Stimulated activated CD4-positive, alpha-beta T cell treated with anti-CD3 and anti-CD28 coated beads, Interleukin-4, amount 100 ng/mL, for 4 hours (primary cell): ENCODE measurements around the gene MTX2.
"Not testable (repeated sequence)": the region's sequence is repeated elsewhere in the genome, so short reads cannot be mapped to it uniquely, and the experiment has no call there.

Experiments
- DNase-seq, 2 experiments: peaks; one replicate each; pipeline ENCODE4 v3.0.0-alpha.2; 2020

The MTX2 gene

DNA sequence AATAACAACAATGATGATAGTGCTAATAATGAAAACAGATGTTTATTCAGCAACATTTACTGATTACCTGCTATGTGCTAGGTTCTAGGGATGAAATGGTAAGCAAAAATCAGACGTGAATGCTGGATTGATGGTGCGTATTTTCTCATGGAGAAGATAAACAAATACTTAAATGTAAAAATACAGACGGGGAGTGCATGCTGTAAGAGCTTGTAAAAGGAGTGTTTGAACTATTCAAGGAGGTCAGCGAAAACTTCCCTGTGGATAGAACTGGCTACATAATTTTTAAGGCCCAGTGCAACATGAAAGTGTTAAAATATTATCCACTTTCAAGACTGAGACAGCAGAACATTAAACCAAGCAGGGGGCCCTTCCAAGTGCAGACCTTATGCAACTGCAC lies 22.1 kb downstream of the MTX2 start:
- DNase-seq: no peak

DNA sequence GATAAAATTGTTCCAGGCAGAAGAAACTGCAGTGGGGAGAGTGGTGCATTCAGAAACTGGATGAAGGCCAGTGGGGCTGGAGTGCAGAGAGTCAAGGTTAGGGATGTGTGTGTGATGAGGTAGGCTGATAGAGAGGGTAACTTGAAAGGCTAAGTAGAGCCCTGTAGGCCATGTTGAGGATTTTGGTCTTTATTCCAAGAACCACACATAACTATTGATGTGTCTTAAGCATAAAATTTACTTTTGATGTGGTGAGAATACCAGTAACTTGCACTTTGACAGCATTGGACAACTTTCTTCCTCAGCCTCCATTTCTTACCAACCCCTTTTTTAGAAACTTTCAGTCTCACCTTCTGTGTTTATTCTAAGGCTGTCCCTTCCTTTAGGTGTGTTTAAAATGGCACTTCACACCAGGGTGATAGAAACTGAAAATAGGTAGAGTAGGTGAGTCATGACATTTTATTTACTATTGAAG lies 22.6 kb downstream of the MTX2 start:
- no peak for DNase-seq

GRCh38 chr2:176292608-176293007 lies 23.4 kb downstream of the MTX2 start:
- DNase-seq: no peak

DNA sequence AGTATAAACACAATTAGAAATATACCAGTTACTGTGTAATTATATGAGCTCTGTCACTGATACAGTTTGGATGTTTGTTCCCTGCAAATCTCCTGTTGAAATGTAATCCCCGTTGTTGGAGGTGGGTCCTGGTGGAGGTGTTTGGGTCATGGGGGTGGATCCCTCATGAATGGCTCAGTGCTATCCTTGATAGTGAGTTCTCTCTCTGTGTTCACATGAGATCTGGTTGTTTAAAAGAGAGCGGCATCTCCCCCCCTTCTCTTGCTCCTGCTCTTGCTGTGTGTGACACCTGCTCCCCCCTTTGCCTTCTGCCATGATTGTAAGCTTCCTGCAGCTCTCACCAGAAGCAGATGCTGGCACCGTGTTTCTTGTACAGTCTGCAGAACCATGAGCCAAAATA lies 24.1 kb downstream of the MTX2 start:
- no peak for DNase-seq

DNA sequence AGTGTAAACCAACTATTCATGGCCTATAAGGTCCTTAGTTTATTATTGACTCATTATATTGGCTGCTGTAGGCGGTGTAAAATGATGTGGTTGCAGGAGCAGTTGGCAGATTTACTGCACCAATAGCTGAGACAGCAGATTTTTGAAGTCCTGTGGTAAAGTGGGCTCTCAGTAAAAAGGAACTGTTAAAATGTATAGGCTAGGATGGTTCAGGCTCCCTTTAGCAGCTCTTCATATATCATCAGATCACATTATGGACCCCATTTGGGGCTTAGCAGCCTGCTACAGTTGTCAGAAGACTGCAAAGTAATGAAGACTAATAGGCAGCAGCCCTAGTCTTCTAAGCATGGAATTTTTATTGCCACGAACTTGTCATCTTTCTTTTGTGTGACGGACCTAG lies 27.8 kb downstream of the MTX2 start:
- no peak for DNase-seq

DNA sequence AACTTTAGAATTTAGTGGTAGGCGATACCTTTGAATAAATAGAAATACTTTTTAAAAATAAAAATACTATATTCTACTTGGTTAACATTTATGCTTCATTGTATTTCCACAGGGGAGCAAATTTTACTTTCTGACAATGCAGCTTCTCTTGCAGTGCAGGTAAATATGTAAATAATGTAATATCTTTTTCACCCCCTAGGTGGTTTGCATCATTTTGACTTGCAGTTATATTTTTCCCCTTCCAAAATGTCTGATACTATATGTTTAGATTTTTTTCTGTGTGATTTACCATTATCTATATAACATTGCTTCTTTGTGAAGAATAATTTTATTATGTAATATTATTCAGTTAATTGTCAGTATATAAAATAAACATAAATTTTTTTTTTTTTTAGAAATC lies 28.5 kb downstream of the MTX2 start:
- no peak for DNase-seq

GRCh38 chr2:176306020-176306419 lies 36.8 kb downstream of the MTX2 start:
- not testable (repeated sequence) for DNase-seq

DNA sequence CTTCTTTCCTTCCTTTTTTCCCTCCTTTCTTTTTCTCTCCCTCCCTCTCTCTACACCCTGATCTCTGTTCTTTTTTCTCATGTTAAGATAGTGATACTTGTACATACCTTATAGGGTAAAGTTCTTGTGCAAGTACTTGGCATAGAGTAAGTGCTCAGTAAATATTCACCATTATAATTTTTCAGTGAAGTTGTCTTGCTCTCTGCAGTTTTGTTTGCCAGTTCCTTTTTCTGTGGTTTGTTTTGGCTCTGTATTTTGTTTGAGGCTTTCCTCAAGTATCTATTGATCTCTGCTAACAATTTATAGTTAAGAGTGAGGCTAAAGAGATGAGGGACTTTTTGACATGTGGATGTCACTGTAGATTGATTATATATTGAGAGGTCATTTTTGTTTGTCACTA lies 48.0 kb downstream of the MTX2 start:
- DNase-seq: no peak

DNA sequence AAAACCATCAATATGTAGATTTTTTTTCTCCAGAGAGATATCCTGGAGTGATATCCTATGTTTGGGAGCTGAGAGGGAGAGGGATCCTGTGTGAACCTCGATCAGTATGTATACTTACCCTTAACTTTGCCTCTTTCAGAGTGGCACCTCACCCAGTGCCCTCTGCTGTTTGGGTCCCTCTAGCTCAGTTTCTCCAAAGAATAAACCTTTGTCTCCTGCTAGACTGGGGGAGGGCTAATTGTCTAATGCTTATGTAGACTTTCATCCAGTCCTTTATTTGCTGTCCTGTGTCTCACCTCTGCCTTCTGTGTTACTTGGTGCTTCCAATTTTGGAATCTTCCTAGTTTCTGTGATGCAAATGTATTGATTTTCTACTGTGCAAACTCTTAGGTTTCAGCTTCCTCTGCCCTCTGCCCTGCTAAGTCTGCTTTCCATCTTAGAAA lies 48.4 kb downstream of the MTX2 start:
- DNase-seq: no peak

DNA sequence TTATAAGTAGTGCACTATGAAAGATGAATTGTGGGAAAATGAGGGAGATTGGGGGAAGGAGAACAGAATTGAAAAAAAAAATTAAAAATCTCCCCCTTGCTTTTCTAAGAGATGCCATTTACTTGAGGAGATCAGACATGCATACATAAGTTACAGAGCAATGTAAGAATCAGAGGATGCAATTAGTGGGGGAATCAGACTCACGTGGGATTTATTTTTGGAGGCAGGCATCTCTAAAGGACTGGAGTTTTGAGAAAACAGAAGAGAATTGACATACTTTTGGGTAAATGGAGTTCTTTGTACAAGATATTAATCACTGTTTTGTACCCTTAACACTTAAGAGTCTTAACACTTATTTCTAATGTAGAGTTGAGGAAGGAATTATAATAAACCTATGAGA lies 52.7 kb downstream of the MTX2 start:
- DNase-seq: no peak

DNA sequence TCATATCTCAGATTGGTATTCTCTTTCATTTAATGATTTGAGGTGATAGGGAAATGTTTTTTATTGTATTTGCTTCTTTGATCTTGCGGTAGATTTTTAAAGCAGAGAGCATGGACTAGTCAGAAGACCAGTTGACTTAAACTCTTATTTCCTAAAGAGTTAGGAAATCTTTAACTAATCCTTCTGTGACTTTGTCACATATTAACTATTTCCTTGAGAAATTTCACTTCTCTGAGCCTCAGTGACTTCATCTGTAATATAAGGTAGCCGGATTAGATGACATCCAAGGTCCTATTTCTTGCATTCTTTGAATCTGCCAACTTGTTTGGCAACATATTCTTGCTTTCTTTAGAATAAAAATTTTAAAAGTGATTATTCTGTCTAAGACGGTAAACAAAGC lies 55.6 kb downstream of the MTX2 start:
- no peak for DNase-seq

DNA sequence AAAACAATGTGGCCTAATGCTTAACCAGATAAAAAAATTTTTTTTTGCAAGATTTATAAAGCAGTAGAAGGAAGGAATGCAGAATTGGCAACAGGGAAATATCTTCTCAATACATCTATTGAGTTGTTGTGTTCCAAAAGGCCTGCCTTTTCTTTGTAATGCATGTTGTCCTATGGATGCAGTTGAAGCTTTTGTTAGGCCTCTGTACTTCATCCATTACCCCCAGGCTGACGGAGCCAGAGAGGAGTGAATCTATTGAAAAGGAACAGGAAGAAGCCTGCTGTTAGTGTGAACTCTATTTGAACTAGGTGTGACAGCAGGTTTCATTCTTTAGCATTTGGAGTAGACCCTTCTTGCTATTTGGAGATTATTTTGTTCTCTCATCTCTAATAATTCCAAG lies 56.5 kb downstream of the MTX2 start:
- no peak for DNase-seq

GRCh38 chr2:176328149-176328548 lies 58.9 kb downstream of the MTX2 start:
- no peak for DNase-seq

DNA sequence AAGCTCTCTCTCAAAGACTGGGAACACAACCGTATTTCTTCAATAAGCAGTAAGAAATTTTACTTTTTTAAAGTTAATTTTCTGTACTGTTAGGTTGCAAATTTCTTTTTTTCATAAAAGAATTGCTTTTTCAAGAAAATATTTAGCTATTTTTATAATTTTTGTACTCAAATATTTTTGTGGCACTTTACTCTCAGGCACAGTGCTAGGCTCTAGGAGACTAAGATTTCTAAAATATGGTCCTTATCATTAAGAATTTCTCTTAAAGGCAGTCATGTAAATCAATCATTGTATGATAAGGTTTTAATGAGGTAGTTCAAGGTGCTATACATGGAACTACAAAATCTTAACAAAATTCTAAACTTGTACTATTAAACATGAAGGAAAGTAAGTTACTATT lies 61.4 kb downstream of the MTX2 start:
- DNase-seq: no peak

GRCh38 chr2:176331646-176332045 lies 62.4 kb downstream of the MTX2 start:
- no peak for DNase-seq

DNA sequence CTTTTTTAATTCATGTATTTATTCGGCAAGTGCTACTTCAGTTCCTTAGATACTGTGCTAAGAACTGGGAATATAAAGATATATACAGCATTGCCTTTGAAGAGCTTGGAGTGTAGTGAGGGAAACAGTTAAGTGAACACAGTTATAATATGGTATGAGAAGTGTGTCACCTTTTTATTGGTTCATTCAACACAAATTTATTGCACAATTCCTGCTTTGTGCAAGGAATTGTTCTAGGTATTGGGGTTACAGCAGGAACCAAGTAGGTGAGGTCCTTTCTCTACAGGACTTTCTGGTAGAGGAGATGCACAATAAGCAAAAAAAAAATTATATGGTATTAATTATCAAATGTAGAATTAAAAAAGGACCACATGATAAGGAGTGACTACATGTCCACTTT lies 65.5 kb downstream of the MTX2 start:
- no peak for DNase-seq

- DNase-seq: no peak
Measured at GRCh38 chr2:176338395-176338794, 69.2 kb downstream of the MTX2 start.

GRCh38 chr2:176339208-176339607 lies 70.0 kb downstream of the MTX2 start:
- no peak for DNase-seq

DNA sequence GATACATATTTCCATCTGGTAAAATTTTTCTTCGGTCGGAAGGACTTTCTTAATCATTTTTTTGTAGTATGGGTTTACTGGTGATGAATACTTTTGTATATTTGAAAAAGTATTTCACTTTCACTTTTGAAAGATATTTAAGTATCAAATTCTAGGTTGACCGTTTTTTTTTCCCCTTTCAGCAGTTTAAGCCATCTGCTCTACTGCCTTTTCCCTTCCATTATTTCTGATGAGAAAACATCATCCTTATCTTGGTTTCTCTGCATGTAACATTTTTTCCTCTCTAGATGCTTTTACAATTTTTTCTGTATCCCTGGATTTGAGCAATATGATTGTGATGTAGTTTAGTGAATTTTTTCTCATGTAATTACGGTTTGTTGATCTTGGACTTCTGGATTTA lies 87.0 kb downstream of the MTX2 start:
- DNase-seq: no peak

DNA sequence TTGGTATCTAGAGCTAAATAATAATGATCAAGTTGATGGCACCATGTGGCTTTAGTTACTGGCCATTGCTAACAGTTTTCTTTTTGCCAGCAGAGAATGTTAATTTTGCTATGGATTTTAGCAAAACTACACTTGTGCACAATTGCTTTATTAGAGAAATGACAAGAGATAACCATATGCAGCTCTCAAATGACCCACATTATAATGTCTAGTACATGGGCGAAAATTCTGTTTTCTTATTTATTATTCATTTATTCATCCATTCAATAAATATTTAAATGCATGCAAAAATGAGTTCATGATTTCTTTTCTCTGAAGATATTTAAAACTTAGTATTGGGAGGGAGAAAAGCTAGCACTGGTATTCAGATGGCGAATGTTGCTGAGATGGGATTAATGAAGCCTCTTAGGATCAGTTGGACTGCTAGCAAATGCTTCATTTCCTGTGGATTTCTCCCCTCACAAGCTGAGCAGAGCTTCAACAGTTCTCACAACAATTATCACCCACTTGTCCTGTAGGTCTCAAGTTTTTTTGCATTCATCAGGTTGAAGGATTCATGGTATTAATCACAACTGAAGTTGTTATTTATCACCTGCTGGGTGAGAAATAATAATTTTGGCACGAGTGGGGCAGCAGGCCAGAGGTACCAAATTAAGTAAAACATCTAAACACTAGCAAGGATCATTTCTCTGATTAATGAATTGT lies 95.2 kb downstream of the MTX2 start:
- DNase-seq: no peak

DNA sequence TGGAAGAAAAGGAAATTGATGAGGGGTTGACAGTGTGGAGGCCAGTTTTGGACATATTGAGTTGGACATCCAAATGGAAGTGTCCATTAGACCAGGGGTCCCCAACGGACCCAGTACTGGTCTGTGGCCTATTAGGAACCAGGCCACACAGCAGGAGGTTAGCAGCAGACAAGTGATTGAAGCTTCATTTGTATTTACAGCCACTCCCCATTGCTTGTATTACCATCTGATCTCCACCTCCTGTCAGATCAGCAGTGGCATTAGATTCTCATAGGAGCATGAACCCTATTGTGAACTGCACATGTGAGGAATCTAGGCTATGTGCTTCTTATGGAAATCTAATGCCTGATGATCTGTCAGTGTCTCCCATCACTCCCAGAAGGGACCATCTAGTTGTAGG lies 99.1 kb downstream of the MTX2 start:
- no peak for DNase-seq

DNA sequence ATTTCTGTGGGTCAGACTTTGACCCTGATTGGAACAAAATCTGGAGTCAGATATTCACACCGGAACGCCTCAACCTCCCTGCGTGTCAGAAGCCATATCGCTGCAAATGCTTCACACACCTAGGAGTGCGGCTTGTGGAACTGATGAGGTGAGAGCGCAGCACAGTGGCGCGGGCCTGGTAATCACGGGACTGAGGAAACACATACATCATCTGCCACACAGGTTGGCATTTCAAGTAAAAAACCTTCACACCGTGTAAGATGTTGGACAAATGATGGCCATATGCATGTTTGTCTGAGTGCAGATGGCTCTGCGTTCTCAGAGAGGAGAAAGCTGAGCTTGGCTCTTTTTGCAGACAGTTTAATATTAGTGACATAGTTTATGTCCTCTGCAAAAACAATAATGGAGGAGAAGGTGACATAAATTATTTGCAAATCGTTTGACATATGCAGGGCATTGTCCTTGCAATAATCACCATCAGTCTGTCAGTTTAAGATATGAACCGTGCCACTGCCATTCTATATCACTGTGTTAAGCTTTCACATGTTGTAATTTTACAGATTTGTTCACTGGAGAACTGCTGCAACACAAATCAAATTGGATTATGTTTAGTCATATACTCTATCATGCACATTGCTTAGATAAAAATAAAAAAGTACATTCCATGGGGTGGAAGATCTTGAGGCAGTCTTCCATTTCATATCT lies 101.4 kb downstream of the MTX2 start:
- DNase-seq: no peak

- DNase-seq: not testable (repeated sequence)
Measured at GRCh38 chr2:176373155-176373554, 103.9 kb downstream of the MTX2 start.

DNA sequence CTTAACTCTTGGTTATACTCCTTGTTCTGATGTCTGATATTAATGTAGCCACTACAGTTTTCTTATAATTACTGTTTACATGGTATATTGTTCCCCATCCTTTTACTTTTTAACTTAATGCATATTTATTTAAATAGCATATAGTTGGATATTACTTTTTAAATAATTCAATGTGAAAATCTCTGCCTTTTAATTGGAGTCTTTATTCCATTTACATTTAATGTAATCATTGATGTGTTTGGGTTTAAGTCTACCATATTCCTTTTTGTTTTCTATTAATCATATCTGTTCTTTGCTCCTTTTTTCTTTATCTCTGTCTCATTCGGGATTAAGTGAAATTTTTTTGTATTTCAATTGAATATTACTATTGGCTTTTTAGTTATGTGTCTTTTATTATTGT lies 109.1 kb downstream of the MTX2 start:
- DNase-seq: no peak

DNA sequence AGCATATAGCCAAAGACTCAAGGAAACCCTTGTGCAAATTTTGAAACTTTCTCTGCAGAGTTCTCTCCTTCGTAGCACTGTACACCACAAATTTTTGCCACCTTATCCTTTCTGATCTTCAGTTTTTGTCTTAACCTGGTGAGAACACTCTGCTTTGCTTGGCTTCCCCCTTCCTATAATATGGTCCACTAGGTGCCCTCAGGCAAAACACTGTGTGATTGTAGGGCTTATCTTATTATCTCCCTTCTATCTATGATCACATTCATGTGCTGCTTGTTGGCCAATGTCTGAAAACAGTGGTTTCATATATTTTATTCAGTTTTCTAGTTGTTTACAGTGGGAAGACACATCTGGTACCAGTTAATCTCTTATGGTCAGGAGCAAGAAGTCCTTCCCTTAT lies 111.1 kb downstream of the MTX2 start:
- DNase-seq: no peak
